ENCODE measurements around the gene NLRP1.
A peak's percentile ranks its signal among the peaks of the same experiment; 100 is the strongest.

Gene NLRP1

GRCh38 chr17:5511401-5512225 is 72.7 kb downstream of the NLRP1 start:
- no peak for DNase-seq (ENCODE audit: low read depth, low spot score)
- no peak for TF ChIP-seq FOXP2 (optimal IDR thresholded peaks at IDR 0.05; ENCODE audit: control extremely low read depth, extremely low read length, insufficient read depth)
- no peak for TF ChIP-seq POLR2AphosphoS5 (IDR thresholded peaks at IDR 0.05; ENCODE audit: borderline replicate concordance, low read depth, low read length)
- no peak for TF ChIP-seq EZH2 (IDR thresholded peaks at IDR 0.05)
- no peak overlapping the region for H3K9ac ChIP-seq (ENCODE audit: insufficient read length)
- H3K9me3 ChIP-seq (ENCODE audit: low read depth, low read length) = no peaks in the 10 kb centered on the region
- no peaks in the 10 kb centered on the region for H3K36me3 ChIP-seq (ENCODE audit: insufficient read depth, low read length)
- no peak overlapping the region for H3K4me3 ChIP-seq
- H3K27ac ChIP-seq = no peak overlapping the region

- no peak overlapping the region for H3K4me3 ChIP-seq
- H3K36me3 ChIP-seq (ENCODE audit: insufficient read depth, low read length) = no peaks in the 10 kb centered on the region
- no peak overlapping the region for H3K27ac ChIP-seq
- no peaks in the 10 kb centered on the region for H3K9me3 ChIP-seq (ENCODE audit: low read depth, low read length)
- TF ChIP-seq FOXP2 (optimal IDR thresholded peaks at IDR 0.05; ENCODE audit: control extremely low read depth, extremely low read length, insufficient read depth) (no peak), EZH2 (IDR thresholded peaks at IDR 0.05) (no peak), POLR2AphosphoS5 (IDR thresholded peaks at IDR 0.05; ENCODE audit: borderline replicate concordance, low read depth, low read length) (no peak)
- DNase-seq (ENCODE audit: low read depth, low spot score) = no peak
- no peak overlapping the region for H3K9ac ChIP-seq (ENCODE audit: insufficient read length)
Measured at GRCh38 chr17:5510771-5511170, 73.5 kb downstream of the NLRP1 start.

GRCh38 chr17:5509482-5509881 is 74.8 kb downstream of the NLRP1 start:
- no peaks in the 10 kb centered on the region for H3K9me3 ChIP-seq (ENCODE audit: low read depth, low read length)
- H3K36me3 ChIP-seq (ENCODE audit: insufficient read depth, low read length) = no peaks in the 10 kb centered on the region
- H3K9ac ChIP-seq (ENCODE audit: insufficient read length) = no peak overlapping the region
- no peak for DNase-seq (ENCODE audit: low read depth, low spot score)
- no peak overlapping the region for H3K27ac ChIP-seq
- no peak for TF ChIP-seq POLR2AphosphoS5 (IDR thresholded peaks at IDR 0.05; ENCODE audit: borderline replicate concordance, low read depth, low read length)
- TF ChIP-seq EZH2 (IDR thresholded peaks at IDR 0.05) = no peak
- TF ChIP-seq FOXP2 (optimal IDR thresholded peaks at IDR 0.05; ENCODE audit: control extremely low read depth, extremely low read length, insufficient read depth) = no peak
- H3K4me3 ChIP-seq = no peak overlapping the region

- Histone ChIP-seq H3K4me3 (no peak overlapping the region), H3K27ac (no peak overlapping the region), H3K9me3 (ENCODE audit: low read depth, low read length) (no peaks in the 10 kb centered on the region), H3K36me3 (ENCODE audit: insufficient read depth, low read length) (no peaks in the 10 kb centered on the region), H3K9ac (ENCODE audit: insufficient read length) (no peak overlapping the region)
- no peak for DNase-seq (ENCODE audit: low read depth, low spot score)
- TF ChIP-seq FOXP2 (optimal IDR thresholded peaks at IDR 0.05; ENCODE audit: control extremely low read depth, extremely low read length, insufficient read depth) = no peak
- TF ChIP-seq EZH2 (IDR thresholded peaks at IDR 0.05) = no peak
- no peak for TF ChIP-seq POLR2AphosphoS5 (IDR thresholded peaks at IDR 0.05; ENCODE audit: borderline replicate concordance, low read depth, low read length)
Measured at GRCh38 chr17:5508810-5509209, 75.5 kb downstream of the NLRP1 start.

- H3K4me3 ChIP-seq = no peak overlapping the region
- no peak for DNase-seq (ENCODE audit: low read depth, low spot score)
- H3K27ac ChIP-seq = no peak overlapping the region
- no peak overlapping the region for H3K9ac ChIP-seq (ENCODE audit: insufficient read length)
- no peaks in the 10 kb centered on the region for H3K36me3 ChIP-seq (ENCODE audit: insufficient read depth, low read length)
- H3K9me3 ChIP-seq (ENCODE audit: low read depth, low read length) = no peaks in the 10 kb centered on the region
- TF ChIP-seq EZH2 (IDR thresholded peaks at IDR 0.05) (no peak), FOXP2 (optimal IDR thresholded peaks at IDR 0.05; ENCODE audit: control extremely low read depth, extremely low read length, insufficient read depth) (no peak), POLR2AphosphoS5 (IDR thresholded peaks at IDR 0.05; ENCODE audit: borderline replicate concordance, low read depth, low read length) (no peak)
Measured at GRCh38 chr17:5506307-5506706, 78.0 kb downstream of the NLRP1 start.

GRCh38 chr17:5502552-5502951 is 81.8 kb downstream of the NLRP1 start:
- no peak overlapping the region for H3K4me3 ChIP-seq
- H3K9me3 ChIP-seq (ENCODE audit: low read depth, low read length) = no peaks in the 10 kb centered on the region
- H3K9ac ChIP-seq (ENCODE audit: insufficient read length) = no peak overlapping the region
- no peaks in the 10 kb centered on the region for H3K36me3 ChIP-seq (ENCODE audit: insufficient read depth, low read length)
- H3K27ac ChIP-seq = peak overlapping the region; percentile 97; the same call in 1 of the 2 replicates
- TF ChIP-seq POLR2AphosphoS5 (IDR thresholded peaks at IDR 0.05; ENCODE audit: borderline replicate concordance, low read depth, low read length) (no peak), EZH2 (IDR thresholded peaks at IDR 0.05) (no peak), FOXP2 (optimal IDR thresholded peaks at IDR 0.05; ENCODE audit: control extremely low read depth, extremely low read length, insufficient read depth) (no peak)
- no peak for DNase-seq (ENCODE audit: low read depth, low spot score)

GRCh38 chr17:5501685-5502084 is 82.6 kb downstream of the NLRP1 start:
- Histone ChIP-seq H3K9ac (ENCODE audit: insufficient read length) (peak overlapping the region; percentile 60), H3K9me3 (ENCODE audit: low read depth, low read length) (no peaks in the 10 kb centered on the region), H3K27ac (peak overlapping the region; percentile 97), H3K36me3 (ENCODE audit: insufficient read depth, low read length) (no peaks in the 10 kb centered on the region), H3K4me3 (peak overlapping the region; percentile 94)
- no peak for DNase-seq (ENCODE audit: low read depth, low spot score)
- TF ChIP-seq POLR2AphosphoS5 (IDR thresholded peaks at IDR 0.05; ENCODE audit: borderline replicate concordance, low read depth, low read length) (no peak), EZH2 (IDR thresholded peaks at IDR 0.05) (no peak), FOXP2 (optimal IDR thresholded peaks at IDR 0.05; ENCODE audit: control extremely low read depth, extremely low read length, insufficient read depth) (no peak)

- H3K36me3 ChIP-seq (ENCODE audit: insufficient read depth, low read length) = no peaks in the 10 kb centered on the region
- peak; percentile 86 for DNase-seq (ENCODE audit: low read depth, low spot score)
- peak overlapping the region; percentile 94 for H3K4me3 ChIP-seq
- no peaks in the 10 kb centered on the region for H3K9me3 ChIP-seq (ENCODE audit: low read depth, low read length)
- H3K27ac ChIP-seq = peak overlapping the region; percentile 97
- TF ChIP-seq EZH2 (IDR thresholded peaks at IDR 0.05) (no peak), POLR2AphosphoS5 (IDR thresholded peaks at IDR 0.05; ENCODE audit: borderline replicate concordance, low read depth, low read length) (peak; percentile 76; the same call in 1 of the 2 replicates), FOXP2 (optimal IDR thresholded peaks at IDR 0.05; ENCODE audit: control extremely low read depth, extremely low read length, insufficient read depth) (peak; percentile 65)
- H3K9ac ChIP-seq (ENCODE audit: insufficient read length) = peak overlapping the region; percentile 70
Measured at GRCh38 chr17:5500589-5501391, 83.5 kb downstream of the NLRP1 start.
